Astrocyte (in vitro differentiated cells and primary cell): ENCODE results near the gene STK11IP. TPM values are rescaled to one million over a fixed set of nuclear protein-coding genes. Genes with fewer than 3 reads are reported as not detected.

Experiments used
- DNase-seq: peaks from one replicate; pipeline ENCODE4 v3.0.0-alpha.2; 2010; ENCODE audit warnings: low read depth
- FAIRE-seq: peaks from 2 replicates; lab custom pipeline; 2011; peaks lifted over from hg19 to GRCh38; lab: Jason Lieb, UNC
- H2AFZ ChIP-seq: 2 replicates; pipeline ENCODE4 v1.6.0; 2012; ENCODE audit warnings: low read depth, low read length, inconsistent platforms
- H3K27ac ChIP-seq: 2 replicates; pipeline ENCODE4 v1.5.1; 2011; ENCODE audit warnings: low read depth, low read length, inconsistent platforms
- H3K27me3 ChIP-seq: 2 replicates; pipeline ENCODE4 v1.6.0; 2011; ENCODE audit warnings: low read length, inconsistent platforms; ENCODE audit not compliant: insufficient read depth
- H3K36me3 ChIP-seq: 2 replicates; pipeline ENCODE4 v1.5.1; 2011; ENCODE audit warnings: low read length, inconsistent platforms; ENCODE audit not compliant: insufficient read depth
- H3K4me1 ChIP-seq: 2 replicates; pipeline ENCODE4 v1.5.1; 2011; ENCODE audit warnings: low read length, inconsistent platforms; ENCODE audit not compliant: insufficient read depth
- H3K4me2 ChIP-seq: 2 replicates; pipeline ENCODE4 v1.6.0; 2012; ENCODE audit warnings: low read length, inconsistent platforms
- H3K4me3 ChIP-seq: 2 replicates; pipeline ENCODE4 v1.5.1; 2011; ENCODE audit warnings: low read depth, mild to moderate bottlenecking, low read length, inconsistent platforms; ENCODE audit not compliant: insufficient read depth
- H3K79me2 ChIP-seq: 2 replicates; pipeline ENCODE4 v1.6.0; 2012; ENCODE audit warnings: mild to moderate bottlenecking, low read length, inconsistent platforms; ENCODE audit not compliant: insufficient read depth
- H3K9ac ChIP-seq: 2 replicates; pipeline ENCODE4 v1.6.0; 2012; ENCODE audit warnings: mild to moderate bottlenecking, low read length, inconsistent platforms
- H3K9me3 ChIP-seq: 2 replicates; pipeline ENCODE4 v1.5.1; 2012; ENCODE audit warnings: low read depth, mild to moderate bottlenecking, low read length, inconsistent platforms; ENCODE audit not compliant: insufficient read depth
- H4K20me1 ChIP-seq: 2 replicates; pipeline ENCODE4 v1.6.0; 2012; ENCODE audit warnings: low read length, inconsistent platforms; ENCODE audit not compliant: insufficient read depth
- H3K27ac Mint-ChIP-seq: one replicate; pipeline ENCODE4 v1.8.0; 2021; ENCODE audit warnings: mild to moderate bottlenecking, mixed read lengths; ENCODE audit not compliant: unreplicated experiment
- H3K27me3 Mint-ChIP-seq: one replicate; pipeline ENCODE4 v1.8.0; 2021; ENCODE audit warnings: low read depth, mixed read lengths; ENCODE audit not compliant: unreplicated experiment
- H3K36me3 Mint-ChIP-seq: one replicate; pipeline ENCODE4 v1.8.0; 2021; ENCODE audit warnings: low read depth, mixed read lengths; ENCODE audit not compliant: unreplicated experiment
- H3K4me1 Mint-ChIP-seq: one replicate; pipeline ENCODE4 v1.8.0; 2021; ENCODE audit warnings: low read depth, mixed read lengths; ENCODE audit not compliant: unreplicated experiment
- H3K4me3 Mint-ChIP-seq: one replicate; pipeline ENCODE4 v1.8.0; 2021; ENCODE audit warnings: mild to moderate bottlenecking, moderate library complexity, mixed read lengths; ENCODE audit not compliant: unreplicated experiment
- H3K9me3 Mint-ChIP-seq: one replicate; pipeline ENCODE4 v1.8.0; 2021; ENCODE audit warnings: mild to moderate bottlenecking, mixed read lengths; ENCODE audit not compliant: unreplicated experiment
- CTCF ChIP-seq: IDR thresholded peaks from 2 replicates; pipeline ENCODE4 v1.5.1; 2011; ENCODE audit warnings: low read depth, mild to moderate bottlenecking, inconsistent platforms, low read length, moderate library complexity; ENCODE audit not compliant: insufficient read depth
- EZH2 ChIP-seq: IDR thresholded peaks from 2 replicates; pipeline ENCODE4 v1.6.1; 2012; ENCODE audit warnings: mild to moderate bottlenecking, low read length, inconsistent platforms; ENCODE audit not compliant: insufficient read depth
- total RNA-seq: library from RNA; stranded (reverse); gene quantifications from 2 replicates; pipeline ENCODE4 v1.2.1, GENCODE V29; 2021

STK11IP gene
- total RNA-seq, 1 donor from 2014 or later = 24.9 TPM

GRCh38 chr2:219615894-219616293, 18.2 kb downstream of the STK11IP start:
- Mint-ChIP-seq H3K27me3 (no peaks in the 10 kb centered on the region), H3K9me3 (peaks cover 3% of the 10 kb centered on the region), H3K4me3 (no peak overlapping the region), H3K27ac (no peak overlapping the region), H3K4me1 (no peaks in the 10 kb centered on the region), H3K36me3 (peaks cover 27% of the 10 kb centered on the region)
- peaks cover 6% of the 10 kb centered on the region for H3K36me3 ChIP-seq
- DNase-seq (no peak), FAIRE-seq (no peak)
- H2AFZ ChIP-seq = no peak overlapping the region
- no peaks in the 10 kb centered on the region for H3K4me1 ChIP-seq
- no peak overlapping the region for H3K27ac ChIP-seq
- H3K9ac ChIP-seq = no peak overlapping the region
- H4K20me1 ChIP-seq = no peaks in the 10 kb centered on the region
- no peaks in the 10 kb centered on the region for H3K27me3 ChIP-seq
- TF ChIP-seq CTCF = no peak
- no peaks in the 10 kb centered on the region for H3K79me2 ChIP-seq
- no peaks in the 10 kb centered on the region for H3K9me3 ChIP-seq
- H3K4me3 ChIP-seq = no peak overlapping the region
- no peak overlapping the region for H3K4me2 ChIP-seq

- Histone ChIP-seq H3K4me2 (no peak overlapping the region), H3K79me2 (no peaks in the 10 kb centered on the region), H3K27ac (no peak overlapping the region), H3K9me3 (no peaks in the 10 kb centered on the region), H2AFZ (no peak overlapping the region), H3K36me3 (peaks cover 6% of the 10 kb centered on the region), H3K9ac (no peak overlapping the region), H3K4me3 (no peak overlapping the region), H4K20me1 (no peaks in the 10 kb centered on the region), H3K4me1 (no peaks in the 10 kb centered on the region), H3K27me3 (no peaks in the 10 kb centered on the region)
- Mint-ChIP-seq H3K4me3 (no peak overlapping the region), H3K9me3 (peaks cover 3% of the 10 kb centered on the region), H3K27me3 (no peaks in the 10 kb centered on the region), H3K4me1 (no peaks in the 10 kb centered on the region), H3K27ac (no peak overlapping the region), H3K36me3 (peaks cover 22% of the 10 kb centered on the region)
- FAIRE-seq = no peak
- no peak for TF ChIP-seq CTCF
- TF ChIP-seq EZH2 = no peak
- no peak for DNase-seq
Measured at GRCh38 chr2:219616550-219616949, 18.9 kb downstream of the STK11IP start.

GRCh38 chr2:219618733-219619122, 21.1 kb downstream of the STK11IP start:
- Histone ChIP-seq H3K4me3 (no peak overlapping the region), H4K20me1 (no peaks in the 10 kb centered on the region), H3K4me1 (no peaks in the 10 kb centered on the region), H3K9me3 (no peaks in the 10 kb centered on the region), H3K36me3 (peaks cover 3% of the 10 kb centered on the region), H3K27ac (no peak overlapping the region), H3K27me3 (peaks cover 4% of the 10 kb centered on the region), H3K79me2 (no peaks in the 10 kb centered on the region), H2AFZ (no peak overlapping the region), H3K9ac (no peak overlapping the region), H3K4me2 (no peak overlapping the region)
- no peak overlapping the region for H3K27ac Mint-ChIP-seq
- no peak overlapping the region for H3K4me3 Mint-ChIP-seq
- TF ChIP-seq CTCF = no peak
- no peak for TF ChIP-seq EZH2
- peaks cover 14% of the 10 kb centered on the region for H3K27me3 Mint-ChIP-seq
- DNase-seq (no peak), FAIRE-seq (no peak)
- peaks cover 12% of the 10 kb centered on the region for H3K36me3 Mint-ChIP-seq
- no peaks in the 10 kb centered on the region for H3K4me1 Mint-ChIP-seq
- H3K9me3 Mint-ChIP-seq = peaks cover 3% of the 10 kb centered on the region
